ENCODE data around the gene ADAM19. TPM values are rescaled to one million over a fixed set of nuclear protein-coding genes. Genes with fewer than 3 reads are reported as not detected.

The ADAM19 gene
- total RNA-seq, 1 experiment from 2014 or later = 50.0 TPM

GRCh38 chr5:157582731-157583620, 7.4 kb upstream of the ADAM19 start:
- Histone ChIP-seq H3K36me3 (no peaks in the 10 kb centered on the region), H3K4me3 (no peak overlapping the region), H3K9me3 (replicated peaks) (no peaks in the 10 kb centered on the region), H3K4me1 (no peaks in the 10 kb centered on the region), H3K27ac (no peak overlapping the region), H3K27me3 (no peaks in the 10 kb centered on the region)
- no peak for DNase-seq

GRCh38 chr5:157581901-157582300, 6.3 kb upstream of the ADAM19 start:
- H3K4me3 ChIP-seq = no peak overlapping the region
- H3K27me3 ChIP-seq = no peaks in the 10 kb centered on the region
- H3K4me1 ChIP-seq = peaks cover 3% of the 10 kb centered on the region; the same call in 1 of the 2 replicates
- no peak for DNase-seq
- no peak overlapping the region for H3K27ac ChIP-seq
- H3K9me3 ChIP-seq (replicated peaks) = no peaks in the 10 kb centered on the region
- no peaks in the 10 kb centered on the region for H3K36me3 ChIP-seq

DNA sequence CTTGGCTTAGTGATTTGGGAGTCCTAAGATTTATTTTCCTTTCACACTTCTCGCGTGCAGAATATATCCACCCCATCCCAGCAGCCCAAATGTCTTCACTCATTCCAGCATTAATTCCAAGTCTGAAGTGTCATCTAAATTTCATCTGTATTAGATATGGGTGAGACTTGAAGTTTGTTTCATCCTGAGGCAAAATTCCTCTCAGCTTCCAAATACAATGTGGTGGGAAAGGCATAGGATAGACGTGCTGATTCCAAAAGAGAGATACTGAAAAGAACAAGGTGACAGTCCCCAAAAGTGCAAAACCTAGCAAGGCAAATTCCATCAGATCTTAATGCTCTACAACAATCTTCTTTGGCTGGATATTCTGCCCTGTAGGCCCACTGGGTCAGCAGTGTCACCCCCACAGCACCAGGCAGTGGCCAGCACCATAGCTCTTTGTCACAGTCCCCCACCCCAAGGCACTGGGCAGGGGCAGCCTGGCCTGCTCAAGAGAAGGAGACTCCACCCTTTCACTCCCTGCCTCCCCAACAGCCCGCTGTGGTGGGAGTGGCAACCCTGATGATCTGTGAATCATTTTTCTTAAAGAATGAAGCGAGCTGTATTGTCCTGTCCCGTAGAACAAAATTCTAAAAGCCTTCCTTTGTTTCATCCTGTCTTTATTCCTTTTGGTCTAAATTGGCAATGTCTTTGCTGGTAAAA, 2.7 kb upstream of the ADAM19 start:
- Histone ChIP-seq H3K27ac (no peak overlapping the region), H3K27me3 (no peaks in the 10 kb centered on the region), H3K4me1 (peaks cover 9% of the 10 kb centered on the region), H3K36me3 (no peaks in the 10 kb centered on the region), H3K4me3 (no peak overlapping the region), H3K9me3 (replicated peaks) (0 out of 2 replicates have a peak, but pooled peaks cover 4% of the 10 kb centered on the region)
- no peak for DNase-seq

DNA sequence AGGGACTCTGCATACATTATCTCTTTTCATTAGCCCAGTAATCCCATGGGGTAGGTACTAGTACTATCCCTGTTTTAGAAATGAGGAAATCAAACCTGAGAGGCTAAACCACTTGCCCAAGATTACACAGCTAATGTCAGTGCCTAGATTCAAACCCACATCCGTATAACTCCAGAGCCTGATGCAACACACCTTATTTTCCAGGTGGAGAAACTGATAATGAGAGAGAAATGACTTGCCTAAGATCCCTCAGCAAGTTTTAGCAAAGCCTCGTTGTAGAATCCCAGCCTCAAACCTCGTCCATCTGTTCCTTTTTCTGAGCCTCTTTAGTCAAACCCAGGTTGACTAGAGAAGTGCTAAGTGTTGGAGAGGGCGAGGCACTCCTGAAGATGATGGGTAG, 1.1 kb upstream of the ADAM19 start:
- peaks cover 17% of the 10 kb centered on the region for H3K4me1 ChIP-seq
- H3K27ac ChIP-seq = no peak overlapping the region
- H3K9me3 ChIP-seq (replicated peaks) = 0 out of 2 replicates have a peak, but pooled peaks cover 4% of the 10 kb centered on the region
- no peak overlapping the region; the same call in 1 of the 2 replicates for H3K4me3 ChIP-seq
- H3K27me3 ChIP-seq = no peaks in the 10 kb centered on the region
- no peaks in the 10 kb centered on the region for H3K36me3 ChIP-seq
- DNase-seq = no peak

DNA sequence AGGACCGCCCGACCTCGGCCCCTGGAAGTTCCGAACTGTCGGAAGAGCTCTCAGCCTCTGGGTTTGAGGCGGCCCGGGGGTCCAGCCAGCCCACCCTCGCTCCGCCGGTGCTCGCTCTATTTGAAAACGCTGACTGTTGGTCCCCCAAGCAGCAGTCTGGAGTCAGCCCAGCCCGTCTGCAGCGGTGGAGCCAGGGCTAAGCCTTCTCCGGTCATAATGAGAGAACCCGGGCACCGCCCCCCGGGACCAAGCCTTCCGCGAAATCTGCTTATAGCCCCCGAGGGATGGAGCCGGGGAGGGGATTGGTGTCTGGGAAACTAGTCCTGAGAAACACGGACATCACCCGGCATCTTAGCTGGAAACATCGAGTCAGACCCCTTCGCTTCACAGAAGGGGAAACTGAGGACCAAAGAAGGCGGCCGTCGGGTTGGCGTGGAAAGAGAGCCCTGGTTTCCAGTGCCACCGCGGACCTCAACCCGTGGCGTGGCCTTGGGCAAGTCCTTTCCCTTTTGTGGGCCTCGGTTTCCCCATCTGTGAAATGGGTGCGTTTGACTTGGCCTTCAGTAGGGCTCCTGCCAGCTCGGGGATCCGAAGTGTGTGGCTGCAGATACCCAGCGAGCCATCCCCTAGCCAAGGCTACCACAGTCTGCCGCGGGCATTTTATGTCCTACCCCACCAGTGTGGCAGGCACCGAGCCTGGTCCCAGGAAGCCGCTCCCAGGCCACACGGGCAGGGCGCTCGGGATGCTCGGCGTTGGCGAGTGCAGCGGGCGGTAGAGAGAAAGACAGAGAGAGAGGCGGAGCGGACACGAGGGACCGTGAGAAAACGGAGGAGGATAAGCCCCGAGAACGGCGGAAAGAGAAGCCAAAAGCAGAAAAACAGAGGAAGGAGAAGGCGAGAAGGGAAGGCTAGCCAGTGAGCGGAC, 857 bp downstream of the ADAM19 start:
- Histone ChIP-seq H3K27ac (peak overlapping the region; percentile 71), H3K4me3 (peak overlapping the region; percentile 98), H3K9me3 (replicated peaks) (0 out of 2 replicates have a peak, but pooled peaks cover 4% of the 10 kb centered on the region), H3K27me3 (no peaks in the 10 kb centered on the region), H3K36me3 (peaks cover 11% of the 10 kb centered on the region), H3K4me1 (peaks cover 23% of the 10 kb centered on the region)
- peak; percentile 59 to 72 for DNase-seq

DNA sequence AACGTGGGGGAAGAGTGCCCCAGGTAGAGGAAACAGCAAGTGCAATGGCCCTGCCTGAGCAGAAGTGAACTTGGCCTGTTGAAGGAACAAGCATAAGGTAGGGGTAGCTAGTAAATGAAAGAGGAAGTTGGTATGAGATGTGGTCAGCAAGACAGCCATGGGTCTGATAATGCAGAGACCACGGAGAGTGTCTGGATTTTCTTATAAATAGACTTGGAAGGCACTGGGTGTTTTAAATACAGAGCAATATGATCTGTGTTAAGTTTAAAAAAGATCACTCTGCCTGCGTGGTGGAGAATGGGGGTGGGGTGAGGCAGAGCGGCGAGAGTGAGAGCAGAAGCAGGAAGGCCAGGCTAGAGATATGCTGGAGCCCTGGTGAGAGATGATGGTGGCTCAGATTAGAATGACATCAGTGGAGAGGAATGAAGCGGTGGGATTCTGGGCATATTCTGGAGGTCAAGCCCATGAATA, 4.2 kb downstream of the ADAM19 start:
- peaks cover 38% of the 10 kb centered on the region for H3K36me3 ChIP-seq
- no peak overlapping the region for H3K4me3 ChIP-seq
- H3K27me3 ChIP-seq = no peaks in the 10 kb centered on the region
- H3K27ac ChIP-seq = peak overlapping the region; percentile 21
- 0 out of 2 replicates have a peak, but pooled peaks cover 4% of the 10 kb centered on the region for H3K9me3 ChIP-seq (replicated peaks)
- peak; percentile 45 to 47 for DNase-seq
- peaks cover 20% of the 10 kb centered on the region for H3K4me1 ChIP-seq

GRCh38 chr5:157570531-157571200, 4.9 kb downstream of the ADAM19 start:
- no peak for DNase-seq
- Histone ChIP-seq H3K9me3 (replicated peaks) (0 out of 2 replicates have a peak, but pooled peaks cover 4% of the 10 kb centered on the region), H3K4me1 (peaks cover 20% of the 10 kb centered on the region), H3K36me3 (peaks cover 41% of the 10 kb centered on the region), H3K27me3 (no peaks in the 10 kb centered on the region), H3K27ac (no peak overlapping the region), H3K4me3 (no peak overlapping the region)

GRCh38 chr5:157568720-157569119, 6.9 kb downstream of the ADAM19 start:
- Histone ChIP-seq H3K4me3 (no peak overlapping the region), H3K36me3 (peaks cover 47% of the 10 kb centered on the region), H3K27me3 (no peaks in the 10 kb centered on the region), H3K4me1 (peaks cover 15% of the 10 kb centered on the region), H3K9me3 (replicated peaks) (no peaks in the 10 kb centered on the region), H3K27ac (no peak overlapping the region)
- DNase-seq = no peak

- no peak overlapping the region for H3K27ac ChIP-seq
- H3K4me1 ChIP-seq = peaks cover 14% of the 10 kb centered on the region
- H3K9me3 ChIP-seq (replicated peaks) = no peaks in the 10 kb centered on the region
- H3K4me3 ChIP-seq = no peak overlapping the region
- no peaks in the 10 kb centered on the region for H3K27me3 ChIP-seq
- DNase-seq = no peak
- H3K36me3 ChIP-seq = peaks cover 52% of the 10 kb centered on the region
Measured at GRCh38 chr5:157568222-157568621, 7.4 kb downstream of the ADAM19 start.

GRCh38 chr5:157566902-157567489, 8.6 kb downstream of the ADAM19 start:
- Histone ChIP-seq H3K36me3 (peaks cover 63% of the 10 kb centered on the region), H3K27me3 (no peaks in the 10 kb centered on the region), H3K4me3 (no peak overlapping the region), H3K4me1 (peaks cover 16% of the 10 kb centered on the region), H3K9me3 (replicated peaks) (no peaks in the 10 kb centered on the region), H3K27ac (no peak overlapping the region)
- DNase-seq = no peak

GRCh38 chr5:157563929-157564716, 11.5 kb downstream of the ADAM19 start:
- Histone ChIP-seq H3K4me3 (no peak overlapping the region), H3K9me3 (replicated peaks) (no peaks in the 10 kb centered on the region), H3K27ac (no peak overlapping the region), H3K36me3 (peaks cover 61% of the 10 kb centered on the region), H3K27me3 (no peaks in the 10 kb centered on the region), H3K4me1 (peaks cover 13% of the 10 kb centered on the region)
- peak; percentile 24 to 61 for DNase-seq

- DNase-seq = no peak
- Histone ChIP-seq H3K4me1 (peaks cover 20% of the 10 kb centered on the region), H3K36me3 (peaks cover 56% of the 10 kb centered on the region)
Measured at GRCh38 chr5:157563373-157563928, 12.1 kb downstream of the ADAM19 start.

More at GRCh38 chr5:157563373-157563928, 12.1 kb downstream of the ADAM19 start:
- H3K27ac ChIP-seq = no peak overlapping the region
- H3K9me3 ChIP-seq (replicated peaks) = no peaks in the 10 kb centered on the region
- H3K27me3 ChIP-seq = no peaks in the 10 kb centered on the region
- H3K4me3 ChIP-seq = no peak overlapping the region

All from SJCRH30 (cell line).